ENCODE results near the gene KRTAP9-7. TPM values are rescaled to one million over a fixed set of nuclear protein-coding genes. Genes with fewer than 3 reads are reported as not detected.

The KRTAP9-7 gene
- total and polyA plus RNA-seq, 2 donors (not counting 1 experiment from before 2014, with no cell fraction given) = not detected

DNA sequence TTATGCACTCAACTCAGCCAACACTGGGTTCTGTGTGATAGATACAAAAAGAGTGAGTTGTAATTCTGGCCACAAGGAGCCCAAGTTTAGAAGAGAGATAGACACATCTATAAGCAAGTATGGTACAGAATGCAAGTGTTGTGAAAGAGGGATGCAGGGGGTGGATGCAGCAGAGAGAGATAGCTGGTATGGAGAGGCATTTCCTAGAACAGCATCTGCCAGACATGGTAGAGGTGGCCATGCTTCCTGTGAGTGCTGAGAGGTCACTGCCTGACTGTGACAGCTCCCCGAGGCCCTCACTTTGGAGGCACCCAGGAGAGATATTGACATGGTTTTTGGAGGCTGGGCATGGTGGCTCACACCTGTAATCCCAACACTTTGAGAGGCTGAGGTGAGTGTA lies 35.6 kb downstream of the KRTAP9-7 start:
- Histone ChIP-seq H4K20me1 (ENCODE audit: control insufficient read depth, insufficient read depth, low read length, poor library complexity, severe bottlenecking) (no peaks in the 10 kb centered on the region), H2AFZ (ENCODE audit: insufficient read depth, low read depth, low read length, poor library complexity, severe bottlenecking) (no peak overlapping the region), H3K4me1 (ENCODE audit: control insufficient read depth in 2 of 2, insufficient read depth in 2 of 2, low read length in 2 of 2) (peaks cover 29 to 30% of the 10 kb centered on the region in 2 donors), H3K27me3 (replicated peaks in 1 of 4; ENCODE audit: control extremely low read depth in 1 of 4, control insufficient read depth in 3 of 4, insufficient read depth in 4 of 4, low read length in 3 of 4) (peaks cover 0 to 3% (median 0%) of the 10 kb centered on the region in 4 experiments), H3K4me2 (replicated peaks; ENCODE audit: low read depth, low read length, poor library complexity, severe bottlenecking) (no peak overlapping the region), H3K9ac (ENCODE audit: low read length) (no peak overlapping the region), H3K4me3 (ENCODE audit: control extremely low read depth in 1 of 5, extremely low read depth in 1 of 5, insufficient read depth in 1 of 5, low read depth in 2 of 5, low read length in 4 of 5) (no peak overlapping the region), H3K36me3 (replicated peaks in 1 of 2; ENCODE audit: control extremely low read depth in 1 of 2, control insufficient read depth in 1 of 2, extremely low read depth in 1 of 2, insufficient read depth in 2 of 2, low read length in 1 of 2) (no peaks in the 10 kb centered on the region), H3K79me2 (ENCODE audit: control insufficient read depth, insufficient read depth, low read length) (no peaks in the 10 kb centered on the region), H3K9me3 (ENCODE audit: control extremely low read depth in 1 of 3, control insufficient read depth in 2 of 3, insufficient read depth in 1 of 3, low read length in 2 of 3) (no peaks in the 10 kb centered on the region), H3K27ac (ENCODE audit: low read length in 2 of 2) (no peak overlapping the region)
- TF ChIP-seq, protein P1, sequence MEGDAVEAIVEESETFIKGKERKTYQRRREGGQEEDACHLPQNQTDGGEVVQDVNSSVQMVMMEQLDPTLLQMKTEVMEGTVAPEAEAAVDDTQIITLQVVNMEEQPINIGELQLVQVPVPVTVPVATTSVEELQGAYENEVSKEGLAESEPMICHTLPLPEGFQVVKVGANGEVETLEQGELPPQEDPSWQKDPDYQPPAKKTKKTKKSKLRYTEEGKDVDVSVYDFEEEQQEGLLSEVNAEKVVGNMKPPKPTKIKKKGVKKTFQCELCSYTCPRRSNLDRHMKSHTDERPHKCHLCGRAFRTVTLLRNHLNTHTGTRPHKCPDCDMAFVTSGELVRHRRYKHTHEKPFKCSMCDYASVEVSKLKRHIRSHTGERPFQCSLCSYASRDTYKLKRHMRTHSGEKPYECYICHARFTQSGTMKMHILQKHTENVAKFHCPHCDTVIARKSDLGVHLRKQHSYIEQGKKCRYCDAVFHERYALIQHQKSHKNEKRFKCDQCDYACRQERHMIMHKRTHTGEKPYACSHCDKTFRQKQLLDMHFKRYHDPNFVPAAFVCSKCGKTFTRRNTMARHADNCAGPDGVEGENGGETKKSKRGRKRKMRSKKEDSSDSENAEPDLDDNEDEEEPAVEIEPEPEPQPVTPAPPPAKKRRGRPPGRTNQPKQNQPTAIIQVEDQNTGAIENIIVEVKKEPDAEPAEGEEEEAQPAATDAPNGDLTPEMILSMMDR (IDR thresholded peaks at IDR 0.05) = no peak
- no peak for TF ChIP-seq EZH2 (IDR thresholded peaks at IDR 0.05; ENCODE audit: borderline replicate concordance, insufficient read depth, low read depth, low read length, poor library complexity, severe bottlenecking)
- CTCF ChIA-PET = interaction anchor here (1.6 kb wide), 1 partner anchor 11 kb away, joined by 5 read pairs; no protein-coding TSS in a partner anchor
- no peak overlapping the region for H3K4me3 Mint-ChIP-seq
- DNase-seq (no peak), ATAC-seq (ENCODE audit: low read depth) (no peak)
- peaks cover 36% of the 10 kb centered on the region for H3K4me1 Mint-ChIP-seq
- 86% methylated on average over 1 of the region's 1 CpG for WGBS (ENCODE audit: insufficient coverage)
- no peaks in the 10 kb centered on the region for H3K9me3 Mint-ChIP-seq (ENCODE audit: insufficient read depth)
- peaks cover 9% of the 10 kb centered on the region for H3K27me3 Mint-ChIP-seq
- POLR2A ChIA-PET = no interaction called here
- intact Hi-C loops (cut with micrococcal nuclease) = no loop called here
- no peak overlapping the region for H3K27ac Mint-ChIP-seq

DNA sequence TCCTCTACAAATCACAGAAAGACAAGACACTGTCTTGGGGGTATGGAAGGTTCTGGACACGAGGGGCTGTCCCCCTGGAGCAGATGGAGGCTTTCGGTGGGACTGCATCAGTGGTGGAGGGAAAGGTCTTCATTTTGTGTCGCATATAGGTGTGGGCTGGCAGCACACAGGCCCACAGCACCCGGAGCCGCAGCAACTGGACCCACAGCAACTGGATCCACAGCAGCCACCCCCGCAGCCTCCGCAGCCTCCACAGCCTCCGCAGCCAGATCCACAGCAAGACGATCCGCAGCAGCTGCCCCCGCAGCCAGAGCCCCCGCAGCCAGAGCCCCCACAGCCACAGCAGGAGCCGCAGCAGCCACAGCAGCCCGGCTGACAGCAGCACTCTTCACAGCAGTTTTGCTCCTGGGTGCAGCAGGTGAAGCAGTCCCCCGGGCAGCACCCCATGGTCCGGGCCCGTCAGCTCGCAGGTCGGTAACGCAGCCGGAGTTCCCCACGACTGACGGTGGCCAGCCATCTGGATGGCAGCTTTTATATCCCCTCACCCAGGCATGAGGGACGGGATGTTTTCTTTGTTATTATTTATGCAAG lies 39.8 kb downstream of the KRTAP9-7 start, which contains the start of gene KRTAP17-1:
Gene KRTAP17-1 (minus strand): TSS at position 507 of the 591 bp plus-strand sequence. CDS start 60 bp downstream, at position 447.
- H3K27ac Mint-ChIP-seq = no peak within 1 kb of the TSS

More for the DNA sequence above, 39.8 kb downstream of the KRTAP9-7 start, which contains the start of gene KRTAP17-1:
- Histone ChIP-seq H3K4me2 (replicated peaks; ENCODE audit: low read depth, low read length, poor library complexity, severe bottlenecking) (no peak within 1 kb of the TSS), H3K4me3 (ENCODE audit: control extremely low read depth in 1 of 5, extremely low read depth in 1 of 5, insufficient read depth in 1 of 5, low read depth in 2 of 5, low read length in 4 of 5) (no peak within 1 kb of the TSS), H3K36me3 (replicated peaks in 1 of 2; ENCODE audit: control extremely low read depth in 1 of 2, control insufficient read depth in 1 of 2, extremely low read depth in 1 of 2, insufficient read depth in 2 of 2, low read length in 1 of 2) (no peaks in the 10 kb centered on the region), H3K9me3 (ENCODE audit: control extremely low read depth in 1 of 3, control insufficient read depth in 2 of 3, insufficient read depth in 1 of 3, low read length in 2 of 3) (peaks cover 0 to 8% (median 2%) of the 10 kb centered on the region in 3 donors), H2AFZ (ENCODE audit: insufficient read depth, low read depth, low read length, poor library complexity, severe bottlenecking) (no peak within 1 kb of the TSS), H3K9ac (ENCODE audit: low read length) (no peak within 1 kb of the TSS), H3K27ac (ENCODE audit: low read length in 2 of 2) (no peak within 1 kb of the TSS), H3K79me2 (ENCODE audit: control insufficient read depth, insufficient read depth, low read length) (no peaks in the 10 kb centered on the region), H4K20me1 (ENCODE audit: control insufficient read depth, insufficient read depth, low read length, poor library complexity, severe bottlenecking) (no peaks in the 10 kb centered on the region), H3K27me3 (replicated peaks in 1 of 4; ENCODE audit: control extremely low read depth in 1 of 4, control insufficient read depth in 3 of 4, insufficient read depth in 4 of 4, low read length in 3 of 4) (peaks cover 0 to 3% (median 1%) of the 10 kb centered on the region in 4 experiments), H3K4me1 (ENCODE audit: control insufficient read depth in 2 of 2, insufficient read depth in 2 of 2, low read length in 2 of 2) (no peaks in the 10 kb centered on the region)
- H3K4me3 Mint-ChIP-seq = no peak within 1 kb of the TSS
- intact Hi-C loops (cut with micrococcal nuclease) = no loop called here
- CTCF ChIA-PET = no interaction called here
- ATAC-seq (ENCODE audit: low read depth) = no peak
- H3K4me1 Mint-ChIP-seq = peaks cover 3% of the 10 kb centered on the region
- TF ChIP-seq, protein P1 (IDR thresholded peaks at IDR 0.05) = no peak
- no peak for TF ChIP-seq EZH2 (IDR thresholded peaks at IDR 0.05; ENCODE audit: borderline replicate concordance, insufficient read depth, low read depth, low read length, poor library complexity, severe bottlenecking)
- H3K27me3 Mint-ChIP-seq = peaks cover 16% of the 10 kb centered on the region
- 93% methylated on average over 16 of the region's 24 CpGs for WGBS (ENCODE audit: insufficient coverage)
- POLR2A ChIA-PET = no interaction called here
- no peak for DNase-seq
- peaks cover 6% of the 10 kb centered on the region for H3K9me3 Mint-ChIP-seq (ENCODE audit: insufficient read depth)
